ENCODE data around the gene NTRK3.
A peak's percentile ranks its signal among the peaks of the same experiment; 100 is the strongest.
"Not testable (repeated sequence)": the region's sequence is repeated elsewhere in the genome, so short reads cannot be mapped to it uniquely, and the experiment has no call there.

The NTRK3 gene

GRCh38 chr15:87877114-87877810 lies 379.3 kb downstream of the NTRK3 start:
- no peak for DNase-seq (ENCODE audit: low spot score)

GRCh38 chr15:87874896-87875711 lies 381.4 kb downstream of the NTRK3 start:
- no peak for DNase-seq (ENCODE audit: low spot score)

GRCh38 chr15:87873516-87873915 lies 383.0 kb downstream of the NTRK3 start:
- no peak for DNase-seq (ENCODE audit: low spot score)

GRCh38 chr15:87871731-87872320 lies 384.7 kb downstream of the NTRK3 start:
- DNase-seq (ENCODE audit: low spot score) = peak; percentile 5

- DNase-seq (ENCODE audit: low spot score) = no peak
These were observed 385.3 kb downstream of the NTRK3 start for GRCh38 chr15:87871258-87871681.

- DNase-seq (ENCODE audit: low spot score) = no peak
These were observed 389.6 kb downstream of the NTRK3 start for GRCh38 chr15:87866961-87867360.

- no peak for DNase-seq (ENCODE audit: low spot score)
These were observed 393.4 kb downstream of the NTRK3 start for GRCh38 chr15:87863152-87863551.

- no peak for DNase-seq (ENCODE audit: low spot score)
These were observed 395.8 kb downstream of the NTRK3 start for GRCh38 chr15:87860743-87861142.

- DNase-seq (ENCODE audit: low spot score) = no peak
These were observed 397.9 kb downstream of the NTRK3 start for GRCh38 chr15:87858651-87859050.

- no peak for DNase-seq (ENCODE audit: low spot score)
These were observed 405.0 kb downstream of the NTRK3 start for GRCh38 chr15:87851497-87851896.

GRCh38 chr15:87850916-87851315 lies 405.6 kb downstream of the NTRK3 start:
- peak; percentile 80 for DNase-seq (ENCODE audit: low spot score)

- no peak for DNase-seq (ENCODE audit: low spot score)
These were observed 407.4 kb downstream of the NTRK3 start for GRCh38 chr15:87849181-87849580.

GRCh38 chr15:87848012-87848411 lies 408.5 kb downstream of the NTRK3 start:
- DNase-seq (ENCODE audit: low spot score) = no peak

- no peak for DNase-seq (ENCODE audit: low spot score)
These were observed 409.8 kb downstream of the NTRK3 start for GRCh38 chr15:87846746-87847145.

GRCh38 chr15:87843312-87843711 lies 413.2 kb downstream of the NTRK3 start:
- peak; percentile 61 for DNase-seq (ENCODE audit: low spot score)

- peak; percentile 93 for DNase-seq (ENCODE audit: low spot score)
These were observed 415.0 kb downstream of the NTRK3 start for GRCh38 chr15:87841426-87841998.

- DNase-seq (ENCODE audit: low spot score) = not testable (repeated sequence)
These were observed 420.7 kb downstream of the NTRK3 start for GRCh38 chr15:87835830-87836229.

- DNase-seq (ENCODE audit: low spot score) = not testable (repeated sequence)
These were observed 423.2 kb downstream of the NTRK3 start for GRCh38 chr15:87833333-87833732.

- no peak for DNase-seq (ENCODE audit: low spot score)
These were observed 427.0 kb downstream of the NTRK3 start for GRCh38 chr15:87829332-87830050.

- no peak for DNase-seq (ENCODE audit: low spot score)
These were observed 427.9 kb downstream of the NTRK3 start for GRCh38 chr15:87828608-87829007.

- DNase-seq (ENCODE audit: low spot score) = no peak
These were observed 429.4 kb downstream of the NTRK3 start for GRCh38 chr15:87827131-87827530.

Data from cerebellar cortex (tissue), 1 donor.